GM12875 (cell line): ENCODE results near the gene GRIA3.
"Not testable (repeated sequence)": the region's sequence is repeated elsewhere in the genome, so short reads cannot be mapped to it uniquely, and the experiment has no call there.

Source experiments
- H3K4me3 ChIP-seq: one replicate; pipeline ENCODE4 v1.5.1; 2011; ENCODE audit warnings: low read depth, low read length, control low read depth
- TF ChIP-seq, protein P1 (sequence below): IDR thresholded peaks from 2 replicates; pipeline ENCODE4 v1.5.1; 2011; ENCODE audit warnings: low read depth, mild to moderate bottlenecking, control low read depth, inconsistent platforms, low read length, moderate library complexity, borderline replicate concordance; ENCODE audit not compliant: insufficient read depth

Gene GRIA3

DNA sequence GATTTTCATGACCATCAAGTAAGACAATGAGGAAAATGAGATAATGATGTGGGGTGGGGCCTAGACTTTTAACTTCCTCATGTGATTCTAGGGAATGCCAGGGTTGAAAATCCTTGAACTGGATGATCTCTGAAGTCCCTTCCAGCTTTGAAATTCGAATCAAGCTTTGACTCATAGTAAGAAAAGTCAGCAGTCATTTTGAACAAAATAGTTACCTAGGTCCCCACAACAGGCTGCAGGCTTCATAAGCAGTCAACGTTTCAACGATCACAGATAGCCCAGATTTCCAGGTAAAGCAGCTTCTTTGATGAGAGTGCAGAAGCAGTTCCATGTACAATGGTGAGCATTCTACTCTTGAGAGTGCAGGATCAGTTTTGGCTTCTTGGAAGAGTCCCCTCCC lies 93.7 kb downstream of the GRIA3 start:
- H3K4me3 ChIP-seq, result no peak overlapping the region
- TF ChIP-seq, protein P1, sequence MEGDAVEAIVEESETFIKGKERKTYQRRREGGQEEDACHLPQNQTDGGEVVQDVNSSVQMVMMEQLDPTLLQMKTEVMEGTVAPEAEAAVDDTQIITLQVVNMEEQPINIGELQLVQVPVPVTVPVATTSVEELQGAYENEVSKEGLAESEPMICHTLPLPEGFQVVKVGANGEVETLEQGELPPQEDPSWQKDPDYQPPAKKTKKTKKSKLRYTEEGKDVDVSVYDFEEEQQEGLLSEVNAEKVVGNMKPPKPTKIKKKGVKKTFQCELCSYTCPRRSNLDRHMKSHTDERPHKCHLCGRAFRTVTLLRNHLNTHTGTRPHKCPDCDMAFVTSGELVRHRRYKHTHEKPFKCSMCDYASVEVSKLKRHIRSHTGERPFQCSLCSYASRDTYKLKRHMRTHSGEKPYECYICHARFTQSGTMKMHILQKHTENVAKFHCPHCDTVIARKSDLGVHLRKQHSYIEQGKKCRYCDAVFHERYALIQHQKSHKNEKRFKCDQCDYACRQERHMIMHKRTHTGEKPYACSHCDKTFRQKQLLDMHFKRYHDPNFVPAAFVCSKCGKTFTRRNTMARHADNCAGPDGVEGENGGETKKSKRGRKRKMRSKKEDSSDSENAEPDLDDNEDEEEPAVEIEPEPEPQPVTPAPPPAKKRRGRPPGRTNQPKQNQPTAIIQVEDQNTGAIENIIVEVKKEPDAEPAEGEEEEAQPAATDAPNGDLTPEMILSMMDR, result no peak

GRCh38 chrX:123282241-123282640 lies 98.2 kb downstream of the GRIA3 start:
- TF ChIP-seq, protein P1, result no peak
- no peak overlapping the region for H3K4me3 ChIP-seq

- not testable (repeated sequence) for H3K4me3 ChIP-seq
These were observed 99.3 kb downstream of the GRIA3 start for GRCh38 chrX:123283407-123283806.

GRCh38 chrX:123291623-123292022 lies 107.5 kb downstream of the GRIA3 start:
- no peak overlapping the region for H3K4me3 ChIP-seq
- TF ChIP-seq, protein P1, result no peak

DNA sequence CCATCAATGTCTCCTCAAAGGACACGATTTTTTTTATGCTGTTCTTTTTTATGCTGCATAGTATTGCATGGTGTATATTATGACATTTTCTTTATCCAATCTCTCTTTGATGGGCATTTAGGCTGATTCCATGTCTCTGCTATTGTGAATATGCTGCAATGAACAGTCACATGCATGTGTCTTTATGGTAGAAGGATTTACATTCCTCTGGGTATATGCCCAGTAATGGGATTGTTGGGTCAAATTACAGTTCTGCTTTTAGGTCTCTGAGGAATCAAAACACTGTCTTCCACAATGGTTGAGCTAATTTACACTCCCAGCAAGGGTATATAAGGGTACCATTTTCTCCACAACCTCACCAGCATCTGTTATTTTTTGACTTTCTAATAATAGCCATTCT lies 113.9 kb downstream of the GRIA3 start:
- TF ChIP-seq, protein P1, result no peak
- no peak overlapping the region for H3K4me3 ChIP-seq

GRCh38 chrX:123303429-123303828 lies 119.4 kb downstream of the GRIA3 start:
- no peak overlapping the region for H3K4me3 ChIP-seq
- TF ChIP-seq, protein P1, result no peak

- H3K4me3 ChIP-seq, result no peak overlapping the region
- TF ChIP-seq, protein P1, result no peak
These were observed 124.6 kb downstream of the GRIA3 start for GRCh38 chrX:123308658-123309057.

GRCh38 chrX:123310112-123310511 lies 126.0 kb downstream of the GRIA3 start:
- H3K4me3 ChIP-seq, result no peak overlapping the region
- TF ChIP-seq, protein P1, result no peak
